Ascending aorta (tissue), 2 donors: ENCODE data around the gene SRGAP3. TPM values are rescaled to one million over a fixed set of nuclear protein-coding genes. Genes with fewer than 3 reads are reported as not detected.

Source experiments
- DNase-seq, 2 donors: peaks; one replicate each; pipeline ENCODE4 v3.0.0-alpha.2; 2019; ENCODE audit warnings: low spot score in 2 of 2
- H3K27ac ChIP-seq, 2 donors: fragments of 200-600 bp; sonication (generic); one replicate each; pipeline ENCODE4 v1.5.1; 2016 to 2017; ENCODE audit warnings: mild to moderate bottlenecking in 1 of 2
- H3K27me3 ChIP-seq: fragments of 200-600 bp; sonication (generic); one replicate; pipeline ENCODE4 v1.5.1; 2017
- H3K36me3 ChIP-seq, 2 donors: fragments of 200-600 bp; sonication (generic); one replicate each; pipeline ENCODE4 v1.5.1; 2016
- H3K4me1 ChIP-seq, 2 donors: fragments of 200-600 bp; sonication (generic); one replicate each; pipeline ENCODE4 v1.5.1; 2016 to 2017; ENCODE audit warnings: mild to moderate bottlenecking in 1 of 2
- H3K4me3 ChIP-seq, 2 donors: fragments of 200-600 bp; sonication (generic); one replicate each; pipeline ENCODE4 v1.5.1; 2016 to 2017; ENCODE audit warnings: mild to moderate bottlenecking in 1 of 2
- H3K9me3 ChIP-seq, 2 donors: fragments of 200-600 bp; sonication (generic); one replicate each; pipeline ENCODE4 v1.5.1; 2016
- intact Hi-C: fragments of 100-400 bp; cut with DNase I; formaldehyde crosslinking; loops from one replicate; pipeline ENCODE4 v1.15.1; 2023
- total RNA-seq: library from RNA; depleted of rRNA; stranded (reverse); fragments of >200 nt; gene quantifications from one replicate; pipeline ENCODE4 v1.1.0, GENCODE V29; 2016
- TF ChIP-seq, protein P1 (sequence below), 3 experiments: fragments of 200-600 bp in 2 of 3; fragments of 450-650 bp in 1 of 3; sonication (generic) in 2 of 3; IDR thresholded peaks; one replicate each; pipeline ENCODE4 v1.5.1; 2016 to 2019; ENCODE audit warnings: antibody characterized with exemption in 3 of 3, mild to moderate bottlenecking in 1 of 3, moderate library complexity in 1 of 3

The SRGAP3 gene
- total RNA-seq, 1 donor from 2014 or later, result 1.6 TPM

DNA sequence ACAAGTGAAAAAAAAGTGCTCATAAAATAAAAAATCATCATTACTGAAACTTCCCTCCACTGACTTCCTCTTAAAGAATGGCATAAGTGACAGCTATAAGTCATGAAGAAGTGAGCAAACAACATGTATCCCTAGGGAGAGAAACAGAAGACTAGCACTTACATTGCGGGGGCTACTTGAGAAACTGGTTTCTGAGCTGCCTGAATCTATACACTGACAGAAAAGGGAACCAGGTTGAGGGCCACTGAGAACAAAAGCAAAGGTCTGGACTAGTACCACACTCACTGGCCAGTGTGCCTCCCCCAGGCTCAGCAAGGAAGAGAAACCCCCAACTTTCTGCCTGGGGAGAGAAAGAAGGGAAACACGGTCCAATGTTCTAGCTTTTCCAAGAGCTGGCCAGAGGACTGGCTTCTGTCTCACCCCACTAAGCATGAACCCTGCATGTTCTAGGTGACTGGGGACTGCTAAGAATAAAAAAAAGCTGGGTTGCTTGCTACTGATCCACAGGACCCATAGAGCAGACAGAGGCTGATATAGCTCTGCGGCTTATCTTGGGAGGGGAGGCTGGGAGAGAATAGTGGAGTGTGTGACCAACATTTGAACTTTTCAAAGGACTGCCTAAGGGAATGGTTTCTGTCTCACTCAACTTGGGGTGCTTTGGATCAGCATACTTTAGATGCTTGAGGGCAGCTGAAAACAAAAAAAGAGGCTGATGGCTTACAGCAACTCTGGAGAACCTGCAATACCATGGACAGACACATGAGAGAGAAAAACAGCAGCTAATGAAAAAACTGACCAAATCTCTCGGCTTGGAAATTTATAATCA is 294.3 kb downstream of the SRGAP3 start:
- DNase-seq, result no peak
- Histone ChIP-seq H3K27ac (no peak overlapping the region), H3K4me3 (no peak overlapping the region), H3K9me3 (no peaks in the 10 kb centered on the region), H3K4me1 (no peaks in the 10 kb centered on the region), H3K27me3 (no peaks in the 10 kb centered on the region), H3K36me3 (no peaks in the 10 kb centered on the region)
- TF ChIP-seq, protein P1, sequence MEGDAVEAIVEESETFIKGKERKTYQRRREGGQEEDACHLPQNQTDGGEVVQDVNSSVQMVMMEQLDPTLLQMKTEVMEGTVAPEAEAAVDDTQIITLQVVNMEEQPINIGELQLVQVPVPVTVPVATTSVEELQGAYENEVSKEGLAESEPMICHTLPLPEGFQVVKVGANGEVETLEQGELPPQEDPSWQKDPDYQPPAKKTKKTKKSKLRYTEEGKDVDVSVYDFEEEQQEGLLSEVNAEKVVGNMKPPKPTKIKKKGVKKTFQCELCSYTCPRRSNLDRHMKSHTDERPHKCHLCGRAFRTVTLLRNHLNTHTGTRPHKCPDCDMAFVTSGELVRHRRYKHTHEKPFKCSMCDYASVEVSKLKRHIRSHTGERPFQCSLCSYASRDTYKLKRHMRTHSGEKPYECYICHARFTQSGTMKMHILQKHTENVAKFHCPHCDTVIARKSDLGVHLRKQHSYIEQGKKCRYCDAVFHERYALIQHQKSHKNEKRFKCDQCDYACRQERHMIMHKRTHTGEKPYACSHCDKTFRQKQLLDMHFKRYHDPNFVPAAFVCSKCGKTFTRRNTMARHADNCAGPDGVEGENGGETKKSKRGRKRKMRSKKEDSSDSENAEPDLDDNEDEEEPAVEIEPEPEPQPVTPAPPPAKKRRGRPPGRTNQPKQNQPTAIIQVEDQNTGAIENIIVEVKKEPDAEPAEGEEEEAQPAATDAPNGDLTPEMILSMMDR (IDR thresholded peaks at IDR 0.05), result no peak
- intact Hi-C loops, result no loop called here

- no peak overlapping the region for H3K4me3 ChIP-seq
- H3K27ac ChIP-seq, result no peak overlapping the region
- no peaks in the 10 kb centered on the region for H3K9me3 ChIP-seq
- TF ChIP-seq, protein P1 (IDR thresholded peaks at IDR 0.05), result no peak
- no peaks in the 10 kb centered on the region for H3K4me1 ChIP-seq
- intact Hi-C loops, result no loop called here
- no peak for DNase-seq
- H3K36me3 ChIP-seq, result no peaks in the 10 kb centered on the region
- H3K27me3 ChIP-seq, result no peaks in the 10 kb centered on the region
Observed at GRCh38 chr3:8953313-8953712, 296.1 kb downstream of the SRGAP3 start.

GRCh38 chr3:8952130-8952529 is 297.3 kb downstream of the SRGAP3 start:
- Histone ChIP-seq H3K4me3 (no peak overlapping the region), H3K27me3 (no peaks in the 10 kb centered on the region), H3K27ac (no peak overlapping the region), H3K4me1 (no peaks in the 10 kb centered on the region), H3K36me3 (no peaks in the 10 kb centered on the region), H3K9me3 (no peaks in the 10 kb centered on the region)
- TF ChIP-seq, protein P1 (IDR thresholded peaks at IDR 0.05), result no peak
- intact Hi-C loops, result no loop called here
- DNase-seq, result no peak

- H3K36me3 ChIP-seq, result peaks cover 5 to 24% of the 10 kb centered on the region in 2 donors
- H3K9me3 ChIP-seq, result no peaks in the 10 kb centered on the region
- TF ChIP-seq, protein P1 (IDR thresholded peaks at IDR 0.05), result no peak
- no peaks in the 10 kb centered on the region for H3K4me1 ChIP-seq
- intact Hi-C loops, result no loop called here
- no peak overlapping the region for H3K27ac ChIP-seq
- H3K4me3 ChIP-seq, result no peak overlapping the region
- no peak for DNase-seq
- H3K27me3 ChIP-seq, result no peaks in the 10 kb centered on the region
Observed at GRCh38 chr3:8945890-8946600, 303.4 kb downstream of the SRGAP3 start.

DNA sequence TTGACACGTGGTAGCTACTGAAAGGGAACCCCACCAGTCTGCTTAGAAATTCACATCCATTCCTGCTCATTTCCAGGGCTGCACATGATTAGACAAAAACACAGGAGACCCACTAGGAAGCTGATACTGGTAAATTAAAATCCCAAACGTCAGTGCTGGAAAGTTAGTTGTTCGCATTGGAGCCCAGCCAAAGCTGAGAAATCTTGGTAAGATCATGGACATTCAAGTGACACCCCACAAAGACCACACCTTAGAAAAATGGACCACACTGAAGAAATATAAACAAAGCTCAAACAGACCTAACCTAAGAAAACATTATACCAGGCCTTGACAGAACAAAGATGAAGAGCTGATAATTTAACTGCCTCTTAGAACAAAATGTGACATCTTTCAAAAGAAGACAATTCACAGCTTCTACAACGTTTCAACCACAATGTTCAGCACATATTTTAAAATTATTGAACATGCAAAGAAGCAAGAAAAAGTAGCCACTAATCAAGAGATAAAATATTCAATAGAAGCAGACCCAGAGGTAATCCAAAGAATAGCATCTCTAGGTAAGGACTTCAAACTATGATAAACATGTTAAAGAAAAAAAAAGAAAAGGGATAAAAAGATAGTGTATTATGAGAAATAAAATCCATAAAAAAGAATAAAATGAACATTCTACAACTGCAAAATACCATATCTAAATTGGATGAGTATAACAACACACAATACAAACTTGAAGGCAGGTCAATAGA is 306.5 kb downstream of the SRGAP3 start:
- H3K27me3 ChIP-seq, result no peaks in the 10 kb centered on the region
- no peak overlapping the region for H3K4me3 ChIP-seq
- no peaks in the 10 kb centered on the region for H3K4me1 ChIP-seq
- TF ChIP-seq, protein P1 (IDR thresholded peaks at IDR 0.05), result no peak
- H3K9me3 ChIP-seq, result no peaks in the 10 kb centered on the region
- H3K36me3 ChIP-seq, result peaks cover 9 to 30% of the 10 kb centered on the region in 2 donors
- intact Hi-C loops, result no loop called here
- H3K27ac ChIP-seq, result no peak overlapping the region
- no peak for DNase-seq
